Trophoblast cell (in vitro differentiated cells and primary cell): ENCODE measurements around the gene UVSSA.

ENCODE experiments used
- DNase-seq, 2 donors: peaks; one replicate each; pipeline ENCODE4 v3.0.0-alpha.2; 2016
- H2AFZ ChIP-seq: 2 replicates; pipeline ENCODE4 v1.6.1; 2013; ENCODE audit warnings: low read length, moderate library complexity, mild to moderate bottlenecking; ENCODE audit not compliant: insufficient read depth, poor library complexity
- H2AK5ac ChIP-seq: 2 replicates; pipeline ENCODE4 v1.6.1; 2013; ENCODE audit warnings: mild to moderate bottlenecking, low read length
- H2BK120ac ChIP-seq: 2 replicates; pipeline ENCODE4 v1.6.1; 2013; ENCODE audit warnings: low read length, mild to moderate bottlenecking, moderate library complexity; ENCODE audit not compliant: insufficient read depth, poor library complexity
- H2BK12ac ChIP-seq: 2 replicates; pipeline ENCODE4 v1.6.1; 2013; ENCODE audit warnings: mild to moderate bottlenecking, low read length, moderate library complexity
- H2BK5ac ChIP-seq: 2 replicates; pipeline ENCODE4 v1.6.1; 2013; ENCODE audit warnings: low read length, low read depth, moderate library complexity, mild to moderate bottlenecking; ENCODE audit not compliant: poor library complexity
- H3K14ac ChIP-seq: 2 replicates; pipeline ENCODE4 v1.6.1; 2013; ENCODE audit warnings: mild to moderate bottlenecking, low read length
- H3K18ac ChIP-seq: 2 replicates; pipeline ENCODE4 v1.6.1; 2013; ENCODE audit warnings: mild to moderate bottlenecking, low read length
- H3K23ac ChIP-seq: 2 replicates; pipeline ENCODE4 v1.6.1; 2013; ENCODE audit warnings: low read length
- H3K27ac ChIP-seq: 2 replicates; pipeline ENCODE4 v1.5.1; 2013; ENCODE audit warnings: low read depth, mild to moderate bottlenecking, inconsistent platforms, low read length, moderate library complexity
- H3K27me3 ChIP-seq: 2 replicates; pipeline ENCODE4 v1.6.1; 2013; ENCODE audit warnings: inconsistent platforms, mild to moderate bottlenecking, low read length, moderate library complexity; ENCODE audit not compliant: insufficient read depth
- H3K36me3 ChIP-seq, 2 experiments: 1 replicate in 1 of 2; 2 replicates in 1 of 2; pipeline ENCODE4 v1.6.1; 2013; ENCODE audit warnings: low read length in 2 of 2, mild to moderate bottlenecking in 2 of 2, moderate library complexity in 1 of 2; ENCODE audit not compliant: insufficient read depth in 2 of 2, control insufficient read depth in 1 of 2
- H3K4ac ChIP-seq: 2 replicates; pipeline ENCODE4 v1.6.1; 2013; ENCODE audit warnings: low read depth, mild to moderate bottlenecking, low read length, moderate library complexity
- H3K4me1 ChIP-seq, 2 experiments: 1 replicate in 1 of 2; 2 replicates in 1 of 2; pipeline ENCODE4 v1.6.1; 2013; ENCODE audit warnings: low read length in 2 of 2, mild to moderate bottlenecking in 2 of 2, moderate library complexity in 1 of 2; ENCODE audit not compliant: insufficient read depth in 2 of 2, control insufficient read depth in 1 of 2
- H3K4me2 ChIP-seq: 2 replicates; pipeline ENCODE4 v1.6.1; 2013; ENCODE audit warnings: inconsistent platforms, mild to moderate bottlenecking, low read length, moderate library complexity
- H3K4me3 ChIP-seq: 2 replicates; pipeline ENCODE4 v1.5.1; 2013; ENCODE audit warnings: mild to moderate bottlenecking, low read depth, low read length, inconsistent platforms
- H3K79me1 ChIP-seq: one replicate; pipeline ENCODE4 v1.6.1; 2013; ENCODE audit warnings: low read length
- H3K79me2 ChIP-seq: 2 replicates; pipeline ENCODE4 v1.6.1; 2013; ENCODE audit warnings: low read length, mild to moderate bottlenecking; ENCODE audit not compliant: control insufficient read depth, insufficient read depth, poor library complexity
- H3K9ac ChIP-seq: 2 replicates; pipeline ENCODE4 v1.6.1; 2013; ENCODE audit warnings: mild to moderate bottlenecking, low read length
- H3K9me3 ChIP-seq: 2 replicates; pipeline ENCODE4 v1.6.1; 2013; ENCODE audit warnings: low read depth, mild to moderate bottlenecking, control low read depth, inconsistent platforms, low read length; ENCODE audit not compliant: insufficient read depth
- H4K12ac ChIP-seq: 2 replicates; pipeline ENCODE4 v1.6.1; 2013; ENCODE audit warnings: low read depth, mild to moderate bottlenecking, low read length, moderate library complexity
- H4K8ac ChIP-seq: 2 replicates; pipeline ENCODE4 v1.6.1; 2013; ENCODE audit warnings: low read depth, mild to moderate bottlenecking, low read length, moderate library complexity
- H4K91ac ChIP-seq: one replicate; pipeline ENCODE4 v1.6.1; 2013; ENCODE audit warnings: low read depth, mild to moderate bottlenecking, low read length, moderate library complexity
- WGBS: extraction: QIAGEN DNeasy Blood & Tissue Kit; methylation state at CpG from one replicate; pipeline ENCODE4 v1.1.7; 2013; ENCODE audit warnings: missing lambda C conversion rate; ENCODE audit not compliant: insufficient read length, insufficient coverage; ENCODE audit errors: extremely low coverage; 5-methylcytosine and 5-hydroxymethylcytosine counted together

UVSSA gene

DNA sequence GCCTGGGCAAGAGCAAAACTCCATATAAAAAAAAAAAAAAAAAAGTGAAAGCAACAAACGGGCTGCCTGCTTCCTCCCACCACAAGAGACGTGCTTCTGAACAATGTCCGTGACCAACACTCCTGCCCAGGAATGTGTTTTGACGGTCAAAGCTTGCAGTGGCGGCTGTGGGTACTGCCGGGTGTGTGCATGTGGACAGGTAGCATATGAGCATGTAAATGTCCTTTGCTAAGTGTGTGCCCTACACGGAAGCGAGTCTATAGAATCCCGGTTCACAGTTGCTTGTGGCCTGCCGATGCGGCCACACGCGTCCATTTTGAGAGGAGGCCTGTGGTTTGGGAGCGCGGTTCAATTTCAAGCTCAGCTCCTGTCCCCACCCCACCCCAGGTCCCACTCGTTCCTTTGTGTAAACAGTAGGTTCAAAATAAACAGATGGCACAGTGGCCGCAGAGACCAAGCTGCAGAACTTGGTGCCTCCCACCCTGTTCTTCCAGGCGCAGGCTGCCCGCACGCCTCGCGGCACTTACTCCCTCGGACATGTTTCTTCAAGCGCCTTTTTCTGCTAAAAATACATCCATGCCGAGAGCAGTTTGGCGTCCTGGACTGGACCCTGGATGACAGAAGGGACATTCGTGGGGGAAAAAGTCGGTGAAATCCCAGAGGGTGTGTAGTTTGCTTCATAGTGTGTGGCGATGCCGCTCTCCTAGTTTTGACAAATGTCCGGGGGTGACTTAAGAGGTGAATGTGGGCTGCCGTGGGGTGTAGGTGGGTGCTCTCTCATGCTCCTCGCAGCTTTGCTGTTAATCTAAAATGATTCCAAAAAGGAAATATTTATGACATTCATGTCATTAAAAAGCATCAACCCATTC lies 70.7 kb downstream of the UVSSA start:
- no peak overlapping the region for H4K8ac ChIP-seq
- no peak overlapping the region for H4K12ac ChIP-seq
- H2AK5ac ChIP-seq, result no peak overlapping the region
- no peak overlapping the region for H3K23ac ChIP-seq
- no peak overlapping the region for H3K4me2 ChIP-seq
- no peak overlapping the region for H3K4me3 ChIP-seq
- H2BK12ac ChIP-seq, result no peak overlapping the region
- no peak overlapping the region for H3K4ac ChIP-seq
- peaks cover 18% of the 10 kb centered on the region for H3K27me3 ChIP-seq
- H3K79me2 ChIP-seq, result no peaks in the 10 kb centered on the region
- H3K18ac ChIP-seq, result no peak overlapping the region
- H4K91ac ChIP-seq, result no peak overlapping the region
- no peaks in the 10 kb centered on the region for H3K36me3 ChIP-seq
- H3K27ac ChIP-seq, result no peak overlapping the region
- peaks cover 16% of the 10 kb centered on the region for H3K9me3 ChIP-seq
- no peak overlapping the region for H2AFZ ChIP-seq
- H2BK5ac ChIP-seq, result no peak overlapping the region
- no peaks in the 10 kb centered on the region for H3K4me1 ChIP-seq
- no peak overlapping the region for H3K9ac ChIP-seq
- H3K79me1 ChIP-seq, result no peaks in the 10 kb centered on the region
- peak in 1 of 2 donors; percentile 36 for DNase-seq
- no peak overlapping the region for H3K14ac ChIP-seq
- H2BK120ac ChIP-seq, result no peak overlapping the region
- WGBS, result no CpG with 5 or more reads among the region's 33 CpGs

DNA sequence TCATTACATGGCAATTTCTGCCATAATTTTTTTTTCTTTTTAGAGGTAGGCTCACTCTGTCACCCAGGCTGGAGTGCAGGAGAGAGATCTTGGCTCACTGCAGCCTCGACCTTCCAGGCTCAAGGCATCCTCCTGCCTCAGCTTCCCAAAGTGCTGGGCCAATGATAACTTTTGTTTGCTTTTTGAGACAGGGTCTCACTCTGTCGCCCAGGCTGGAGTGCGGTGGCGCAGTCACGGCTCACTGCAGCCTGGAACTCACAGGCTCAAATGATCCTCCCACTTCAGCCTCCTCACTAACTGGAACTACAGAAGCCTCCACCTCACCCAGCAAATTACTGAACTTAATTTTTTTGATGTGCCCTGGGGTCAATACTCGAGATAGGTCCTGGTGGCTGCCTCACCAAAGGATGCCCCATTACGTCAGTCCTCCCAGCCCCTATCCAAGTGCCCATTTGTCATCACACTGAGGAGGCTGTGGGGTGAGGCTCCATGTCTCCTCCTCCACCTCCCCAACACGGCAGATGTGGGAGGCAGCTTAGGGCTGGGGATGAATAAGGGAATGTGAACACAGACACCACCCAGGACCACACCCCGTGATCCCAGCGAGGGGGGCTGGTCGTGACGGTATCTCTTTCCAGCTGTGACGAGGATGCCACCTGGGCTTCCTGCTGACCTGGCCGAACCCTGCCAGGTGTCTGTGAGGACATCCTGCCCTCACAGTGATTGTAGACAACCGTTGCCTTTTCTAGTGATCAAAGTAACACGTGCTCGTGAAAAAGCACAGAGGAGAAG lies 71.7 kb downstream of the UVSSA start:
- H2AFZ ChIP-seq, result no peak overlapping the region
- H3K4me2 ChIP-seq, result no peak overlapping the region
- H4K8ac ChIP-seq, result no peak overlapping the region
- H3K36me3 ChIP-seq, result no peaks in the 10 kb centered on the region
- H3K23ac ChIP-seq, result no peak overlapping the region
- H3K14ac ChIP-seq, result no peak overlapping the region
- no peak overlapping the region for H2BK120ac ChIP-seq
- H3K4me3 ChIP-seq, result no peak overlapping the region
- H3K27ac ChIP-seq, result no peak overlapping the region
- peaks cover 7% of the 10 kb centered on the region for H3K9me3 ChIP-seq
- H3K18ac ChIP-seq, result no peak overlapping the region
- H3K4ac ChIP-seq, result no peak overlapping the region
- no peak overlapping the region for H2BK5ac ChIP-seq
- H4K91ac ChIP-seq, result no peak overlapping the region
- H2BK12ac ChIP-seq, result no peak overlapping the region
- H3K27me3 ChIP-seq, result peaks cover 10% of the 10 kb centered on the region
- H3K9ac ChIP-seq, result no peak overlapping the region
- H3K79me1 ChIP-seq, result no peaks in the 10 kb centered on the region
- H3K79me2 ChIP-seq, result no peaks in the 10 kb centered on the region
- DNase-seq, result no peak
- no CpG with 5 or more reads among the region's 17 CpGs for WGBS
- H3K4me1 ChIP-seq, result no peaks in the 10 kb centered on the region
- no peak overlapping the region for H2AK5ac ChIP-seq
- no peak overlapping the region for H4K12ac ChIP-seq

DNA sequence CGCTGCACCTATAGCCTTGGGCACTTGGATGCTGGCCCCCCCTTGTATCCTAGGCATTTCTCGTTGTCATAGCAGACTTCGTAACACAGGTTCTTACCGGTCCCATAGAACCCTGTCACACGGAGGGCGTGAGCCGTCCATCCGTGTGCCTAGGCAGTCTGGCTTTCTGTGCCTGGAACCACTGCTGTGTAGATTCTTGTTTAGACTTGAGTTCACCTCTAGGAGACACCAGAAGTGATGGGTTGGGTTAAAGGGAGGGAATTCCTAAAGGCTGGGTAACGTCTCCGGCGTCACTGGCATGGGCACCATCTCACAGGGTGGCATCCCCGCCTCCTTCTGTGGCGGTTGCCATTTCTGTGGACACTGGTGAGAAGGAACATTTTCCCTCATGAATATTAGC lies 72.7 kb downstream of the UVSSA start:
- DNase-seq, result no peak
- no peak overlapping the region for H3K27ac ChIP-seq
- no CpG with 5 or more reads among the region's 13 CpGs for WGBS
- no peak overlapping the region for H2AFZ ChIP-seq
- no peak overlapping the region for H4K91ac ChIP-seq
- H3K79me1 ChIP-seq, result no peaks in the 10 kb centered on the region
- no peak overlapping the region for H4K12ac ChIP-seq
- H3K27me3 ChIP-seq, result peaks cover 6% of the 10 kb centered on the region
- no peaks in the 10 kb centered on the region for H3K4me1 ChIP-seq
- no peak overlapping the region for H3K14ac ChIP-seq
- no peak overlapping the region for H3K4ac ChIP-seq
- H3K79me2 ChIP-seq, result no peaks in the 10 kb centered on the region
- no peak overlapping the region for H4K8ac ChIP-seq
- H3K9me3 ChIP-seq, result peaks cover 4% of the 10 kb centered on the region
- no peak overlapping the region for H2BK12ac ChIP-seq
- H3K4me3 ChIP-seq, result no peak overlapping the region
- no peak overlapping the region for H3K9ac ChIP-seq
- H2BK5ac ChIP-seq, result no peak overlapping the region
- no peak overlapping the region for H2AK5ac ChIP-seq
- H3K23ac ChIP-seq, result no peak overlapping the region
- no peak overlapping the region for H2BK120ac ChIP-seq
- H3K18ac ChIP-seq, result no peak overlapping the region
- no peak overlapping the region for H3K4me2 ChIP-seq
- H3K36me3 ChIP-seq, result no peaks in the 10 kb centered on the region

GRCh38 chr4:1421657-1422056 lies 74.6 kb downstream of the UVSSA start:
- no peak overlapping the region for H4K8ac ChIP-seq
- no CpG with 5 or more reads among the region's 2 CpGs for WGBS

More at GRCh38 chr4:1421657-1422056, 74.6 kb downstream of the UVSSA start:
- Histone ChIP-seq H3K4ac (no peak overlapping the region), H3K4me3 (no peak overlapping the region), H3K18ac (no peak overlapping the region), H3K23ac (no peak overlapping the region), H3K27ac (no peak overlapping the region), H3K14ac (no peak overlapping the region), H2AFZ (no peak overlapping the region), H3K79me1 (no peaks in the 10 kb centered on the region), H3K36me3 (no peaks in the 10 kb centered on the region), H2BK12ac (no peak overlapping the region), H3K9me3 (no peaks in the 10 kb centered on the region), H2BK120ac (no peak overlapping the region), H3K9ac (no peak overlapping the region), H3K27me3 (no peaks in the 10 kb centered on the region), H3K4me2 (no peak overlapping the region), H4K12ac (no peak overlapping the region), H2AK5ac (no peak overlapping the region), H3K79me2 (no peaks in the 10 kb centered on the region), H4K91ac (no peak overlapping the region), H2BK5ac (no peak overlapping the region), H3K4me1 (no peaks in the 10 kb centered on the region)
- no peak for DNase-seq
